ENCODE results near the gene CDK5. TPM values are rescaled to one million over a fixed set of nuclear protein-coding genes. Genes with fewer than 3 reads are reported as not detected.

CDK5 gene
- total RNA-seq, 1 experiment from 2014 or later = 23.5 TPM

DNA sequence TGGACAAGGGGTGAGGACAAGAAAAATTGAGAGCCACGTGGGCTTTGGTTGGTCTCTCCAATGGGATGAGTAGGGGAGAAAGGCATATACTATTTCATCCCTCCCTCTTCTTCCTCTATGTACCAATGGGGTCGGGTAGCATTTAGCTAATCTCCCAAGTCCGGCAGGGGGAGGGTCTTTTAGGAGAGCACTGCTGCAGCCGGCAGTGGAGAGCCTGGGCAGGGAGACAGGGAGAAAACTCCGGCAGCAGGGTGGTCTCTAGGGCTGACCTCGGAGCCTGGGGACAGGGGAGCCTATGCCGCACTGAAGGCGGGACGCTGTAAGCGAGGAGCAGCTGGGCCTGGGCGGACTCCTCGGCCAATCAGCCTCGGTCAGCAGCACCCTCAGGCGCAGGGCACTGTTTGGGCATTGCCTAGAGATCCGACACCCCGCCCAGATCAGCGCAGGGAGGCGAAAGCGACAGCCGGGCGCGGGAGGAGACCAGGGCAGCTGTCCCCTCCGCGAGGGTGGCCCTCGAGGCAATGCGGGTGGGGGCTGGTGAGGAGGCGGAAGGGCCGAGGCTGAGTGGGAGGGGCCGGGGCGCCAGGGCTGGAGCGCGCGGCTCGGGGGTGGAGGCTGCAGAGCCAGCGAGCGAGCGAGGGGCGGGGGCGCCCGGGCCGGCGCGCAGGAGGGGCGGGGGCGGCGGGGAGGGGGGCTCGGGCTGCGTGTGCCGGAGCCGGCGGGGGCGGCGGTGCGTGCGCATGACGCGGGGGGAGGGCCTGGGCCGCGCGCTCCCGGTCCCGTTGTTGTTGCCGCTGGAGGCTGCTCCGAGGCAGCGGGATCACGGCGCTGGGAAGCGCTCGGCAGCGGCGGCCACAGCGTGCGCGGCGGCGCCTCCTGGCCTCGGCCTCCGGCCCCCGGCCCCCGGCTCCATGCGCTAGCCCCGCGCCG is 28.3 kb upstream of the CDK5 start, which contains the start of gene AGAP3:
TSS of gene AGAP3 (plus strand) at position 785 of the 930 bp plus-strand sequence. CDS start 267 bp downstream, outside the sequence.
- H3K27ac Mint-ChIP-seq (ENCODE audit: unreplicated experiment) = peak within 1 kb of the TSS; percentile 6
- intact Hi-C loops (cut with micrococcal nuclease; ENCODE audit: unreplicated experiment) = no loop called here
- no peaks in the 10 kb centered on the region for H3K9me3 Mint-ChIP-seq (ENCODE audit: low read depth, unreplicated experiment)
- CTCF ChIA-PET = interaction anchor here (1.2 kb wide), 1 partner anchor 25 kb away, joined by 3 read pairs; no protein-coding TSS in a partner anchor
- H3K4me3 Mint-ChIP-seq (ENCODE audit: low read depth, unreplicated experiment) = peak within 1 kb of the TSS; percentile 87
- DNase-seq = peak; percentile 90
- peaks cover 39% of the 10 kb centered on the region for H3K4me1 Mint-ChIP-seq (ENCODE audit: low read depth, unreplicated experiment)
- H3K27me3 Mint-ChIP-seq (ENCODE audit: unreplicated experiment) = no peaks in the 10 kb centered on the region
- peaks cover 67% of the 10 kb centered on the region for H3K36me3 Mint-ChIP-seq (ENCODE audit: insufficient read depth, unreplicated experiment)
- TF ChIP-seq, protein P1, sequence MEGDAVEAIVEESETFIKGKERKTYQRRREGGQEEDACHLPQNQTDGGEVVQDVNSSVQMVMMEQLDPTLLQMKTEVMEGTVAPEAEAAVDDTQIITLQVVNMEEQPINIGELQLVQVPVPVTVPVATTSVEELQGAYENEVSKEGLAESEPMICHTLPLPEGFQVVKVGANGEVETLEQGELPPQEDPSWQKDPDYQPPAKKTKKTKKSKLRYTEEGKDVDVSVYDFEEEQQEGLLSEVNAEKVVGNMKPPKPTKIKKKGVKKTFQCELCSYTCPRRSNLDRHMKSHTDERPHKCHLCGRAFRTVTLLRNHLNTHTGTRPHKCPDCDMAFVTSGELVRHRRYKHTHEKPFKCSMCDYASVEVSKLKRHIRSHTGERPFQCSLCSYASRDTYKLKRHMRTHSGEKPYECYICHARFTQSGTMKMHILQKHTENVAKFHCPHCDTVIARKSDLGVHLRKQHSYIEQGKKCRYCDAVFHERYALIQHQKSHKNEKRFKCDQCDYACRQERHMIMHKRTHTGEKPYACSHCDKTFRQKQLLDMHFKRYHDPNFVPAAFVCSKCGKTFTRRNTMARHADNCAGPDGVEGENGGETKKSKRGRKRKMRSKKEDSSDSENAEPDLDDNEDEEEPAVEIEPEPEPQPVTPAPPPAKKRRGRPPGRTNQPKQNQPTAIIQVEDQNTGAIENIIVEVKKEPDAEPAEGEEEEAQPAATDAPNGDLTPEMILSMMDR (IDR thresholded peaks at IDR 0.05; ENCODE audit: unreplicated experiment) = no peak
- no TSS peak for BruUV-seq (replicated peaks)

DNA sequence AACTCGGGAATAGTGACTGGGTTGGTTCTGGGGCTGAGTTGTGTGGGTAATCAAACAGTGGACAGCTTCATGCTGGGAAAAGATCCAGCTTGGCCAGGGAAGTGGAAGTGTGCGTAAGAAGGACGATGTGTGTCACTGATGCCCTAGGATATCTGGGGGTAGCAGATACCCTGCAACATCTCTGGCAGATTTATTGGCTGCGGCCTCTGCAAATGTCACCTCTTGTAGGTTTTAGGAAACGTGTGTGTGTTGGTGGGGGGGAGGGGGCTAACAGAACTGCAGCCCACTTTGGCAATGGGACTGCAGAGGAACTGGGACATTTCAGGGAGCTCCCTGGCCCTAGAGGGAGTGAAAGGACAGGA is 27.6 kb upstream of the CDK5 start:
- no TSS peak for BruUV-seq (replicated peaks)
- intact Hi-C loops (cut with micrococcal nuclease; ENCODE audit: unreplicated experiment) = no loop called here

DNA sequence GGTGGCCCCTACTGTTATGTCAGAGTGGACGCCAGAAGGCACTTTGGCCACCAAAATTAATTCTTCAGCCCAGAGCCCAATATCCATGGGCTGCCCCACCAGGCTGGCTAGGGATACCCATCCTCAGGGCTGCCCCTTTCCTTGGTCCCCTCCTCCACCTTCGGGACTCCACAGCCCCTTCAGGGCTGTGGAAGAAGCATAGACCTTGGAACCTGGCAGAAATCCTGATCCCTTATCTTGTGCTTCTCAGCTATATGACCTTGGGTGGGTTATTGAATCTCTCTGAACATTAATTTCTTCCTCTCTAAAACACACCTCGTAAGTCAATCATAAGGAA is 26.1 kb upstream of the CDK5 start:
- TF ChIP-seq, protein P1 (IDR thresholded peaks at IDR 0.05; ENCODE audit: unreplicated experiment) = no peak
- H3K27ac Mint-ChIP-seq (ENCODE audit: unreplicated experiment) = no peak overlapping the region

More for the DNA sequence above, 27.6 kb upstream of the CDK5 start:
- Mint-ChIP-seq H3K4me3 (ENCODE audit: low read depth, unreplicated experiment) (peak overlapping the region; percentile 87), H3K27ac (ENCODE audit: unreplicated experiment) (peak overlapping the region; percentile 6), H3K36me3 (ENCODE audit: insufficient read depth, unreplicated experiment) (peaks cover 73% of the 10 kb centered on the region), H3K9me3 (ENCODE audit: low read depth, unreplicated experiment) (no peaks in the 10 kb centered on the region), H3K27me3 (ENCODE audit: unreplicated experiment) (no peaks in the 10 kb centered on the region), H3K4me1 (ENCODE audit: low read depth, unreplicated experiment) (peaks cover 38% of the 10 kb centered on the region)
- TF ChIP-seq, protein P1 (IDR thresholded peaks at IDR 0.05; ENCODE audit: unreplicated experiment) = no peak
- CTCF ChIA-PET = interaction anchor here (0.6 to 1.2 kb wide), 2 partner anchors 25 to 577 kb away, joined by 3 to 4 read pairs; no protein-coding TSS in a partner anchor
- no peak for DNase-seq

DNA sequence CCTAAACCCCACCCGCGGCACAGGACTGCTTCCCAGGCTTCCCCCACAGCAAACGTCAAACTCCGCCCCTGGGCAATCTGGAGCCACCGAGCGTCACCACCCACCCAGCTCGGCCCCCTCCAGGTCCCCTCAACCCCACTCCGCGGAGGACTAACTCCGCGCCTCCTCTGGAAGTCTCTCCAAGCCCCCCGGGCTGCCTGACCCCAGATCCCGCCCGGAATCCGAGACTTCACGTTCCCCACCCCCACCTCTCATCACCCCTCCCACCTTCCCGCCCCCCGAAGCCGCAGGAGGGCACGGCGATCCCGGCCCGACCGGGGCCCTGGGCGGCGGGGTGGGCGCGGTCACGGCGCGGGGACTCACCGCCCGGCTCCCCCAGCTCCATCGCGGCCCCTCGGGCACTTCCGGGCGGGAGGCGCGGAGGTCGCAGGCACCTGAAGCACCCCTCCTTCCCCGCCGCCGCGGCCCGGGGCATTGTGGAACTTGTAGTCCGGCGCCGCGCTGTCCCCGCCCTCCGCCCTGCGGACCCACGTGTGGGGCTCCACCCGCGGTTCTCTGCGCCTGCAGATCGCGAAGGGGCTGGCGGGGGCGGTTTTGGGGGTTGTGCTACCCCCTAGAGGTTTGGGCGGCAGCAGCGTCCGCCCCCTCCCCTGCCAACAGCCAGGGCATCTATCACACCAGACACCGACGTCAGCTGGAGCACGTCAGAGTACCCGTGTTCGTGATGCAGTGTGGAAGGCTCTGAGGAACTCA is 25.6 kb upstream of the CDK5 start, which contains the start of gene TMUB1:
TSS of gene TMUB1 (minus strand) at position 423 of the 753 bp plus-strand sequence. CDS start 930 bp downstream, outside the sequence.
- H3K4me1 Mint-ChIP-seq (ENCODE audit: low read depth, unreplicated experiment) = peaks cover 24% of the 10 kb centered on the region
- BruUV-seq (replicated peaks) = no TSS peak
- H3K27ac Mint-ChIP-seq (ENCODE audit: unreplicated experiment) = peak within 1 kb of the TSS; percentile 61
- TF ChIP-seq, protein P1 (IDR thresholded peaks at IDR 0.05; ENCODE audit: unreplicated experiment) = no peak
- peaks cover 70% of the 10 kb centered on the region for H3K36me3 Mint-ChIP-seq (ENCODE audit: insufficient read depth, unreplicated experiment)
- no peaks in the 10 kb centered on the region for H3K9me3 Mint-ChIP-seq (ENCODE audit: low read depth, unreplicated experiment)
- intact Hi-C loops (cut with micrococcal nuclease; ENCODE audit: unreplicated experiment) = loop anchor here (5.0 kb wide), 1 partner anchor 56 kb away; the partner anchor contains the start of gene ABCB8
- CTCF ChIA-PET = interaction anchor here (0.8 to 1.2 kb wide), 2 partner anchors 27 to 55 kb away, joined by 4 to 5 read pairs; partner anchors contain the start of gene ABCB8
- peak; percentile 78 for DNase-seq
- H3K27me3 Mint-ChIP-seq (ENCODE audit: unreplicated experiment) = no peaks in the 10 kb centered on the region
- peak within 1 kb of the TSS; percentile 98 for H3K4me3 Mint-ChIP-seq (ENCODE audit: low read depth, unreplicated experiment)

More for the DNA sequence above, 26.1 kb upstream of the CDK5 start:
- peaks cover 24% of the 10 kb centered on the region for H3K4me1 Mint-ChIP-seq (ENCODE audit: low read depth, unreplicated experiment)
- H3K36me3 Mint-ChIP-seq (ENCODE audit: insufficient read depth, unreplicated experiment) = peaks cover 71% of the 10 kb centered on the region
- CTCF ChIA-PET = interaction anchor here (0.8 to 1.2 kb wide), 2 partner anchors 27 to 55 kb away, joined by 4 to 5 read pairs; partner anchors contain the start of gene ABCB8
- intact Hi-C loops (cut with micrococcal nuclease; ENCODE audit: unreplicated experiment) = loop anchor here (5.0 kb wide), 1 partner anchor 56 kb away; the partner anchor contains the start of gene ABCB8
- peak overlapping the region; percentile 98 for H3K4me3 Mint-ChIP-seq (ENCODE audit: low read depth, unreplicated experiment)
- no TSS peak for BruUV-seq (replicated peaks)
- H3K9me3 Mint-ChIP-seq (ENCODE audit: low read depth, unreplicated experiment) = no peaks in the 10 kb centered on the region
- H3K27me3 Mint-ChIP-seq (ENCODE audit: unreplicated experiment) = no peaks in the 10 kb centered on the region
- DNase-seq = no peak

Measured in Calu3 (cell line).